ENCODE measurements around the gene MRPL50.

MRPL50 gene

DNA sequence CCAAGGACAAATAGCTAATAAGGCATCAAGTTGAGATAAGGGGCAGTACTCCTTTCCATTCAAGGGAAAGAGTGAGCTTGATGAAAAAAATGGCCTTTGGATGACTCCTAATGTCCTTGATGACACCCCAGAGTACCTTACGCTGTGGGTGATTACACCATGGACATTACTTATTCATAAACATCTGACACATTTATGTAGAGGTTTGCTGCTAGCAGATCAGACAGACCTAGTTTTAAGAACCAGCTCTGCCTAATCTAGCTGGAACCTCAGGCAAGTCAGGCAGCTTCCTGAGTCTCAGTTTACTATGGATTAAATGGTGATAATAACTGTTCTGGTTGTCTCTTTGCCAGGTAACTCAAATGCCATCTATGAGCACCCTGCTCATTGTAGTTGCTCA lies 34.3 kb upstream of the MRPL50 start:
- Mint-ChIP-seq H3K36me3 (ENCODE audit: insufficient read depth) (no peaks in the 10 kb centered on the region), H3K27ac (ENCODE audit: low read depth) (no peak overlapping the region), H3K4me3 (no peak overlapping the region), H3K9me3 (no peaks in the 10 kb centered on the region), H3K27me3 (peaks cover 75% of the 10 kb centered on the region), H3K4me1 (no peaks in the 10 kb centered on the region)
- ATAC-seq (replicated peaks; ENCODE audit: extremely low read depth, poor library complexity, severe bottlenecking): no peak
- no peak for DNase-seq (ENCODE audit: low spot score in 2 of 2)

GRCh38 chr9:101432171-101432570 lies 33.8 kb upstream of the MRPL50 start:
- Mint-ChIP-seq H3K27ac (ENCODE audit: low read depth) (no peak overlapping the region), H3K9me3 (no peaks in the 10 kb centered on the region), H3K4me1 (no peaks in the 10 kb centered on the region), H3K27me3 (peaks cover 69% of the 10 kb centered on the region), H3K36me3 (ENCODE audit: insufficient read depth) (no peaks in the 10 kb centered on the region), H3K4me3 (no peak overlapping the region)
- no peak for ATAC-seq (replicated peaks; ENCODE audit: extremely low read depth, poor library complexity, severe bottlenecking)
- no peak for DNase-seq (ENCODE audit: low spot score in 2 of 2)

DNA sequence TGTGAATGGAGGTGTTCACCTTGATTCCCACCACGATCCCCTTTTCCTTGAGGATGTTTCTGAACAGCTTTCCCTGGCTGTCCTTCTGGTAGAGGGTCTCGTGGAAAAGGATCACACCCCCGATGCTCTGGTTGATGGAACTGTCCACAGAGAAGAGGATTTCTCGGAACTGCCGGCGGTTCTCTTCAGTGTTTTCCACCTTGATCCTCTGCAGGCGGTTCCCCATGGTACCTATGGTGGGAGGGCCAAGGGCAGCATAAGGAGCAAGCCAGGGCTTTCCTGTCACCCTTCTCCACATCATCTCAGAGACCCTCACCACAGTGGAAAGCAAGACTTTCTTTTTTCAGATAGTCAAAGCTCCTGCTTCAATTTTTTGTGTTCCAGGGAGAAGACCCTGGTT lies 31.3 kb upstream of the MRPL50 start:
- no peak overlapping the region for H3K27ac Mint-ChIP-seq (ENCODE audit: low read depth)
- no peak for ATAC-seq (replicated peaks; ENCODE audit: extremely low read depth, poor library complexity, severe bottlenecking)
- no peaks in the 10 kb centered on the region for H3K36me3 Mint-ChIP-seq (ENCODE audit: insufficient read depth)
- DNase-seq (ENCODE audit: low spot score in 2 of 2): no peak
- H3K4me3 Mint-ChIP-seq: no peak overlapping the region
- H3K9me3 Mint-ChIP-seq: no peaks in the 10 kb centered on the region
- H3K4me1 Mint-ChIP-seq: no peaks in the 10 kb centered on the region
- peaks cover 44% of the 10 kb centered on the region for H3K27me3 Mint-ChIP-seq

DNA sequence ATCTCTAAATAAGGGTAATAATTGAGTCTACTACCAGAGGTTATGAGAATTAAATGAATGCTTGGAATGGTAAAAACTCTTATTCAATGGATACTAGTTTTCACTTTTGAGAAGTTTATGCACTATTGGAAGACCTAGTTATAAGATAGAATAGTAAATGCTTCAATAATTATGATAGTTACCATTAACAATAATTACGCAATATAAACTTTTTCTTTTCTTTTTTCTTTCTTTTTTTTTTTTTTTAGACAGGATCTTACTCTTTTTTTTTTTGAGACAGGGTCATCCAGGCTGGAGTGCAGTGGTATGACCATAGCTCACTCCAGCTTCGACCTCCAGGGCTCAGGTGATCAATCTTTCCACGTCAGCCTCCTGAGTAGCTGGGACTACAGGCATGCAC lies 30.5 kb upstream of the MRPL50 start:
- DNase-seq (ENCODE audit: low spot score in 2 of 2): no peak
- no peak overlapping the region for H3K4me3 Mint-ChIP-seq
- H3K27ac Mint-ChIP-seq (ENCODE audit: low read depth): no peak overlapping the region
- ATAC-seq (replicated peaks; ENCODE audit: extremely low read depth, poor library complexity, severe bottlenecking): no peak
- H3K36me3 Mint-ChIP-seq (ENCODE audit: insufficient read depth): no peaks in the 10 kb centered on the region
- H3K9me3 Mint-ChIP-seq: no peaks in the 10 kb centered on the region
- peaks cover 36% of the 10 kb centered on the region for H3K27me3 Mint-ChIP-seq
- H3K4me1 Mint-ChIP-seq: no peaks in the 10 kb centered on the region

DNA sequence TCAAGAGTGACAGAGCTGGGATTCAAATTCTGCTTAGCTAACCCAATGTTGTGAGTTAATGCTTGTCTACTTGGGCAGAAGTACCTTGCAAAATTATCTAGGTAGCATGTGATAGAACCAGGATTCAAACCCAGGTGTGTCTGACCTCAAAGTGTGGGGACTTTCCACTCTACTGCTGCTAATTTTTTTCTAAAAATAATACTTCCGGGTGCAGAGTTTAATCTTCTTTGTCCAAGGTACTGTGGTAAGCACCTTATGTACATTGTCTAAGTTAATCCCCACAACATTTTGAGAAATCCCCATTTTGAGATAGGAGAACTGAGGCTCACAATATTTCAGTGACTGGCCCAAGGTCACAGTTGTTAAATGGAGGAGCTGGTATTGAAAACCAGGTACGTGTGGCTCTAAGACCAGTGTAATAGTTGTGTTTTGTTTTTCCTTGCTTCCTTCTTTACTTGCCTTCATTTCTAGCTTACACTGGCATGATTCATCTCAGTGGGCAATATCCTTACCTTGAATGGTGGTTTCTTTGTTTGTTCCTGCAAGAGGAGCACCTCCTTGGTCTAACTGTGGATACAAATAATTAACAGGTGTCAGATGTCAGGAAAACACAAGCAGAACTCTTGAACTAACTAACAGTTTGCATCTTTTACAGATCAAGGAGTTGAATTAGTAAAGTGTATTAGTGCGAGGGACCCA lies 29.7 kb upstream of the MRPL50 start:
- H3K36me3 Mint-ChIP-seq (ENCODE audit: insufficient read depth): no peaks in the 10 kb centered on the region

GRCh38 chr9:101427358-101427757 lies 28.9 kb upstream of the MRPL50 start:
- no peak overlapping the region for H3K4me3 Mint-ChIP-seq
- H3K27me3 Mint-ChIP-seq: peaks cover 29% of the 10 kb centered on the region
- DNase-seq (ENCODE audit: low spot score in 2 of 2): no peak
- ATAC-seq (replicated peaks; ENCODE audit: extremely low read depth, poor library complexity, severe bottlenecking): no peak
- peaks cover 9% of the 10 kb centered on the region for H3K9me3 Mint-ChIP-seq
- H3K4me1 Mint-ChIP-seq: no peaks in the 10 kb centered on the region
- no peak overlapping the region for H3K27ac Mint-ChIP-seq (ENCODE audit: low read depth)
- no peaks in the 10 kb centered on the region for H3K36me3 Mint-ChIP-seq (ENCODE audit: insufficient read depth)

More for the DNA sequence above, 29.7 kb upstream of the MRPL50 start:
- Mint-ChIP-seq H3K9me3 (peaks cover 8% of the 10 kb centered on the region), H3K27ac (ENCODE audit: low read depth) (no peak overlapping the region), H3K27me3 (peaks cover 29% of the 10 kb centered on the region), H3K4me3 (no peak overlapping the region), H3K4me1 (no peaks in the 10 kb centered on the region)
- DNase-seq (ENCODE audit: low spot score in 2 of 2) (no peak), ATAC-seq (replicated peaks; ENCODE audit: extremely low read depth, poor library complexity, severe bottlenecking) (no peak)

GRCh38 chr9:101421653-101422065 lies 23.2 kb upstream of the MRPL50 start:
- no peak overlapping the region for H3K27ac Mint-ChIP-seq (ENCODE audit: low read depth)
- ATAC-seq (replicated peaks; ENCODE audit: extremely low read depth, poor library complexity, severe bottlenecking): no peak
- H3K4me1 Mint-ChIP-seq: no peaks in the 10 kb centered on the region
- H3K9me3 Mint-ChIP-seq: peaks cover 28% of the 10 kb centered on the region
- peaks cover 1% of the 10 kb centered on the region for H3K36me3 Mint-ChIP-seq (ENCODE audit: insufficient read depth)
- no peak for DNase-seq (ENCODE audit: low spot score in 2 of 2)
- H3K27me3 Mint-ChIP-seq: no peaks in the 10 kb centered on the region
- no peak overlapping the region for H3K4me3 Mint-ChIP-seq

DNA sequence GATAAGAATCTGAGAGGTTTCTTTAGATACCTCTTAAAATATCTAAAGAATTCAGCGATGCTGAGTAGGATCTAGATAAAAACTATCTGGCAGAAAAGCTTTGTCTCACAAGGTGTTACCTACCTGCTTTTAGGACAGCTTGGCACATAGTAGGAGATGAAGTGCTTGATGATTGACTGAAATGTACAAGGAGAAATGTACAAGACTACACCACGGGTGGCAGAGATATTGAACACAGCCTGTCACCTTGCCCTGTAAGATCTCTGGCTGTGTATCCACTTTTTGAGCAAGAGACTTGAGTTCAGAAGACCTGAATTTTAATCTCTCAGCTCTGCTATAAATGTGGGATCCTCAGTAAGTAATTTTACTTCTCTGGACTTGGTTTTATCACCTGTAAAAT lies 21.4 kb upstream of the MRPL50 start:
- no peak for ATAC-seq (replicated peaks; ENCODE audit: extremely low read depth, poor library complexity, severe bottlenecking)
- no peaks in the 10 kb centered on the region for H3K27me3 Mint-ChIP-seq
- H3K9me3 Mint-ChIP-seq: peaks cover 35% of the 10 kb centered on the region
- no peak overlapping the region for H3K4me3 Mint-ChIP-seq
- peaks cover 3% of the 10 kb centered on the region for H3K36me3 Mint-ChIP-seq (ENCODE audit: insufficient read depth)
- no peaks in the 10 kb centered on the region for H3K4me1 Mint-ChIP-seq
- DNase-seq (ENCODE audit: low spot score in 2 of 2): no peak
- no peak overlapping the region for H3K27ac Mint-ChIP-seq (ENCODE audit: low read depth)

GRCh38 chr9:101418518-101419430 lies 20.4 kb upstream of the MRPL50 start:
- Mint-ChIP-seq H3K9me3 (peaks cover 43% of the 10 kb centered on the region), H3K27me3 (no peaks in the 10 kb centered on the region), H3K36me3 (ENCODE audit: insufficient read depth) (peaks cover 3% of the 10 kb centered on the region), H3K4me1 (no peaks in the 10 kb centered on the region), H3K4me3 (no peak overlapping the region), H3K27ac (ENCODE audit: low read depth) (no peak overlapping the region)
- ATAC-seq (replicated peaks; ENCODE audit: extremely low read depth, poor library complexity, severe bottlenecking) (no peak), DNase-seq (ENCODE audit: low spot score in 2 of 2) (no peak)

DNA sequence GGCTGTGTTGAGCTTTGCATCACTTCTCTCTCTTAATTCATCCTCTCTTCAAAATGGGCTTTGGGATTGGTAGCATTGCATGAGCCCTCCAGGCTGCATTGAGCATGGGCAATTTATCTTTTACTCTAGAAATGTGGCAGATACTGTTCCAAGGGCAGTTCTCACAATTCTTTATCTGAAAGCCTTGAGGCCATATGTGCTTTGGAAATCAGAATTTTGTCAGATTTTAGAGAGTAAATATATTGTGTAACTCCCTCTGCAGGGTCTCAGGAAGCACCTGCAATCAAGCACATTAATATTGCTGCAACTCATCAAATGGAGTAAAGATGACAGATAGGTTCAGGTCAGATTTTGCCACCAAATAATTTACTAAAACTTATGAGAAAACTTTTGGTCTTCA lies 19.6 kb upstream of the MRPL50 start:
- no peak for DNase-seq (ENCODE audit: low spot score in 2 of 2)
- Mint-ChIP-seq H3K9me3 (peaks cover 43% of the 10 kb centered on the region), H3K4me1 (no peaks in the 10 kb centered on the region), H3K36me3 (ENCODE audit: insufficient read depth) (peaks cover 3% of the 10 kb centered on the region), H3K27ac (ENCODE audit: low read depth) (no peak overlapping the region), H3K4me3 (no peak overlapping the region), H3K27me3 (no peaks in the 10 kb centered on the region)
- no peak for ATAC-seq (replicated peaks; ENCODE audit: extremely low read depth, poor library complexity, severe bottlenecking)

GRCh38 chr9:101417389-101417788 lies 19.0 kb upstream of the MRPL50 start:
- Mint-ChIP-seq H3K9me3 (peaks cover 49% of the 10 kb centered on the region), H3K36me3 (ENCODE audit: insufficient read depth) (peaks cover 3% of the 10 kb centered on the region), H3K27me3 (no peaks in the 10 kb centered on the region)

GRCh38 chr9:101415578-101415977 lies 17.2 kb upstream of the MRPL50 start:
- ATAC-seq (replicated peaks; ENCODE audit: extremely low read depth, poor library complexity, severe bottlenecking) (no peak), DNase-seq (ENCODE audit: low spot score in 2 of 2) (no peak)
- Mint-ChIP-seq H3K27ac (ENCODE audit: low read depth) (no peak overlapping the region), H3K36me3 (ENCODE audit: insufficient read depth) (peaks cover 3% of the 10 kb centered on the region), H3K4me1 (no peaks in the 10 kb centered on the region), H3K4me3 (no peak overlapping the region), H3K9me3 (peaks cover 54% of the 10 kb centered on the region), H3K27me3 (no peaks in the 10 kb centered on the region)

More at GRCh38 chr9:101417389-101417788, 19.0 kb upstream of the MRPL50 start:
- no peaks in the 10 kb centered on the region for H3K4me1 Mint-ChIP-seq
- H3K4me3 Mint-ChIP-seq: no peak overlapping the region
- no peak for ATAC-seq (replicated peaks; ENCODE audit: extremely low read depth, poor library complexity, severe bottlenecking)
- no peak for DNase-seq (ENCODE audit: low spot score in 2 of 2)
- H3K27ac Mint-ChIP-seq (ENCODE audit: low read depth): no peak overlapping the region

GRCh38 chr9:101414839-101415238 lies 16.4 kb upstream of the MRPL50 start:
- DNase-seq (ENCODE audit: low spot score in 2 of 2) (no peak), ATAC-seq (replicated peaks; ENCODE audit: extremely low read depth, poor library complexity, severe bottlenecking) (no peak)
- Mint-ChIP-seq H3K36me3 (ENCODE audit: insufficient read depth) (peaks cover 3% of the 10 kb centered on the region), H3K9me3 (peaks cover 54% of the 10 kb centered on the region), H3K4me1 (no peaks in the 10 kb centered on the region), H3K27ac (ENCODE audit: low read depth) (no peak overlapping the region), H3K4me3 (no peak overlapping the region), H3K27me3 (no peaks in the 10 kb centered on the region)
